IPS-18a (cell line): ENCODE measurements around the gene NUBP2.
"Not testable (repeated sequence)": the region's sequence is repeated elsewhere in the genome, so short reads cannot be mapped to it uniquely, and the experiment has no call there.

ENCODE experiments used
- H3K27ac ChIP-seq: one replicate; pipeline ENCODE4 v1.5.1; 2013; ENCODE audit warnings: low read length
- H3K27me3 ChIP-seq: one replicate; pipeline ENCODE4 v1.6.1; 2013; ENCODE audit warnings: mild to moderate bottlenecking, low read length; ENCODE audit not compliant: control insufficient read depth, insufficient read depth
- H3K36me3 ChIP-seq: one replicate; pipeline ENCODE4 v1.6.1; 2013; ENCODE audit warnings: low read depth, low read length; ENCODE audit not compliant: control insufficient read depth
- H3K4me1 ChIP-seq: one replicate; pipeline ENCODE4 v1.6.1; 2013; ENCODE audit warnings: low read depth, low read length; ENCODE audit not compliant: control insufficient read depth
- H3K4me3 ChIP-seq: one replicate; pipeline ENCODE4 v1.5.1; 2013; ENCODE audit warnings: low read length
- H3K9ac ChIP-seq: one replicate; pipeline ENCODE4 v1.6.1; 2013; ENCODE audit warnings: mild to moderate bottlenecking, low read length, moderate library complexity
- H3K9me3 ChIP-seq: one replicate; pipeline ENCODE4 v1.6.1; 2013; ENCODE audit warnings: low read depth, low read length; ENCODE audit not compliant: control insufficient read depth

Gene NUBP2

GRCh38 chr16:1791256-1791942 lies 8.6 kb downstream of the NUBP2 start:
- no peak overlapping the region for H3K9ac ChIP-seq
- H3K27ac ChIP-seq, result no peak overlapping the region
- H3K9me3 ChIP-seq, result no peaks in the 10 kb centered on the region
- H3K4me1 ChIP-seq, result no peaks in the 10 kb centered on the region
- H3K4me3 ChIP-seq, result no peak overlapping the region
- no peaks in the 10 kb centered on the region for H3K27me3 ChIP-seq
- peaks cover 9% of the 10 kb centered on the region for H3K36me3 ChIP-seq

GRCh38 chr16:1791943-1792812 lies 9.4 kb downstream of the NUBP2 start:
- no peaks in the 10 kb centered on the region for H3K27me3 ChIP-seq
- H3K4me3 ChIP-seq, result no peak overlapping the region
- peaks cover 9% of the 10 kb centered on the region for H3K36me3 ChIP-seq
- H3K4me1 ChIP-seq, result no peaks in the 10 kb centered on the region
- no peak overlapping the region for H3K27ac ChIP-seq
- no peak overlapping the region for H3K9ac ChIP-seq
- no peaks in the 10 kb centered on the region for H3K9me3 ChIP-seq

GRCh38 chr16:1792836-1793577 lies 10.2 kb downstream of the NUBP2 start:
- no peaks in the 10 kb centered on the region for H3K27me3 ChIP-seq
- no peak overlapping the region for H3K27ac ChIP-seq
- H3K4me1 ChIP-seq, result no peaks in the 10 kb centered on the region
- H3K9me3 ChIP-seq, result peaks cover 4% of the 10 kb centered on the region
- no peak overlapping the region for H3K9ac ChIP-seq
- peaks cover 9% of the 10 kb centered on the region for H3K36me3 ChIP-seq
- H3K4me3 ChIP-seq, result no peak overlapping the region

GRCh38 chr16:1793578-1794220 lies 10.9 kb downstream of the NUBP2 start, which contains the start of gene IGFALS:
TSS of gene IGFALS (minus strand) at chr16:1793705. CDS start at chr16:1793652, 53 bp downstream.
- no peaks in the 10 kb centered on the region for H3K27me3 ChIP-seq
- no peaks in the 10 kb centered on the region for H3K4me1 ChIP-seq
- peaks cover 8% of the 10 kb centered on the region for H3K9me3 ChIP-seq
- H3K36me3 ChIP-seq, result peaks cover 6% of the 10 kb centered on the region
- H3K9ac ChIP-seq, result no peak within 1 kb of the TSS
- no peak within 1 kb of the TSS for H3K4me3 ChIP-seq
- no peak within 1 kb of the TSS for H3K27ac ChIP-seq

- no peaks in the 10 kb centered on the region for H3K36me3 ChIP-seq
- H3K9ac ChIP-seq, result no peak overlapping the region
- H3K4me1 ChIP-seq, result no peaks in the 10 kb centered on the region
- H3K27ac ChIP-seq, result no peak overlapping the region
- H3K27me3 ChIP-seq, result no peaks in the 10 kb centered on the region
- no peak overlapping the region for H3K4me3 ChIP-seq
- peaks cover 11% of the 10 kb centered on the region for H3K9me3 ChIP-seq
Observed at GRCh38 chr16:1794221-1794871, 11.6 kb downstream of the NUBP2 start.

- Histone ChIP-seq H3K9me3 (peaks cover 11% of the 10 kb centered on the region), H3K4me3 (no peak overlapping the region), H3K27ac (no peak overlapping the region), H3K36me3 (no peaks in the 10 kb centered on the region), H3K4me1 (no peaks in the 10 kb centered on the region), H3K9ac (no peak overlapping the region), H3K27me3 (no peaks in the 10 kb centered on the region)
Observed at GRCh38 chr16:1794908-1795666, 12.3 kb downstream of the NUBP2 start.

- not testable (repeated sequence) for H3K36me3 ChIP-seq, H3K27ac ChIP-seq
Observed at GRCh38 chr16:1799263-1799662, 16.5 kb downstream of the NUBP2 start.

GRCh38 chr16:1800701-1801100 lies 17.9 kb downstream of the NUBP2 start:
- H3K4me3 ChIP-seq, result no peak overlapping the region
- no peaks in the 10 kb centered on the region for H3K36me3 ChIP-seq
- H3K9me3 ChIP-seq, result peaks cover 14% of the 10 kb centered on the region
- H3K4me1 ChIP-seq, result no peaks in the 10 kb centered on the region
- H3K27me3 ChIP-seq, result no peaks in the 10 kb centered on the region
- no peak overlapping the region for H3K27ac ChIP-seq
- no peak overlapping the region for H3K9ac ChIP-seq

More at GRCh38 chr16:1799263-1799662, 16.5 kb downstream of the NUBP2 start:
- H3K4me3 ChIP-seq, H3K27me3 ChIP-seq, H3K9ac ChIP-seq, H3K4me1 ChIP-seq: not testable (repeated sequence)
- peaks cover 14% of the 10 kb centered on the region for H3K9me3 ChIP-seq

GRCh38 chr16:1807626-1808025 lies 24.9 kb downstream of the NUBP2 start:
- H3K4me1 ChIP-seq, result no peaks in the 10 kb centered on the region
- no peak overlapping the region for H3K4me3 ChIP-seq
- no peaks in the 10 kb centered on the region for H3K36me3 ChIP-seq
- no peaks in the 10 kb centered on the region for H3K9me3 ChIP-seq
- no peak overlapping the region for H3K9ac ChIP-seq
- H3K27ac ChIP-seq, result no peak overlapping the region
- H3K27me3 ChIP-seq, result no peaks in the 10 kb centered on the region

- Histone ChIP-seq H3K36me3 (no peaks in the 10 kb centered on the region), H3K9me3 (no peaks in the 10 kb centered on the region), H3K4me3 (no peak overlapping the region), H3K9ac (no peak overlapping the region), H3K27ac (no peak overlapping the region), H3K4me1 (no peaks in the 10 kb centered on the region), H3K27me3 (no peaks in the 10 kb centered on the region)
Observed at GRCh38 chr16:1808691-1809090, 25.9 kb downstream of the NUBP2 start.
